PC-3 (cell line): ENCODE measurements around the gene FXYD3. TPM values are rescaled to one million over a fixed set of nuclear protein-coding genes. Genes with fewer than 3 reads are reported as not detected.

ENCODE experiments used
- ATAC-seq: fragments of 200-7000 bp; cut with Tn5 transposase; 2 replicates; pipeline ENCODE4 v1.9.1; 2020; ENCODE audit warnings: mild to moderate bottlenecking, moderate library complexity
- BruUV-seq: library from RNA; stranded (reverse); fragments of 400-500 nt; replicated peaks from 2 replicates; lab custom pipeline; 2021; lab: Mats Ljungman, UMichigan
- CTCF ChIA-PET: fragments of 300-600 bp; sonication (Branson Sonifier 250); formaldehyde crosslinking; loops from one replicate; lab custom pipeline; 2022; ENCODE audit warnings: antibody characterized with exemption; lab: Charles Lee
- POLR2A ChIA-PET: fragments of 300-600 bp; sonication (Branson Sonifier 250); formaldehyde crosslinking; loops from one replicate; lab custom pipeline; 2022; ENCODE audit warnings: antibody characterized with exemption; ENCODE audit not compliant: unreplicated experiment; lab: Charles Lee
- DNase-seq: peaks from one replicate; pipeline ENCODE4 v3.0.0-alpha.2; 2015
- H2AFZ ChIP-seq: fragments of 300-600 bp; sonication (generic); 2 replicates; pipeline ENCODE4 v1.6.0; 2016; ENCODE audit warnings: antibody characterized with exemption, low read length
- H3F3A ChIP-seq: fragments of 300-600 bp; sonication (generic); one replicate; pipeline ENCODE4 v1.6.0; 2017; ENCODE audit warnings: antibody characterized with exemption, low read length, control low read depth, mild to moderate bottlenecking; ENCODE audit not compliant: unreplicated experiment
- H3K27ac ChIP-seq: fragments of 300-600 bp; sonication (generic); 2 replicates; pipeline ENCODE4 v1.5.1; 2016; ENCODE audit warnings: mild to moderate bottlenecking, low read length
- H3K27me3 ChIP-seq: fragments of 300-600 bp; sonication (generic); 2 replicates; pipeline ENCODE4 v1.6.1; 2016; ENCODE audit warnings: low read length, mixed read lengths
- H3K36me3 ChIP-seq: fragments of 300-600 bp; sonication (generic); 2 replicates; pipeline ENCODE4 v1.6.1; 2016; ENCODE audit warnings: low read depth, mixed run types, low read length, mixed read lengths
- H3K4me1 ChIP-seq: fragments of 300-600 bp; sonication (generic); 2 replicates; pipeline ENCODE4 v1.5.1; 2016; ENCODE audit warnings: low read length; ENCODE audit not compliant: insufficient read depth
- H3K4me2 ChIP-seq: fragments of 300-600 bp; sonication (generic); 2 replicates; pipeline ENCODE4 v1.6.0; 2016; ENCODE audit warnings: low read length
- H3K4me3 ChIP-seq: fragments of 300-600 bp; sonication (generic); 2 replicates; pipeline ENCODE4 v1.5.1; 2016; ENCODE audit warnings: mild to moderate bottlenecking, low read length, mixed read lengths
- H3K79me2 ChIP-seq: fragments of 300-600 bp; sonication (generic); 2 replicates; pipeline ENCODE4 v1.6.1; 2017; ENCODE audit warnings: low read length, mixed read lengths
- H3K9ac ChIP-seq: fragments of 300-600 bp; sonication (generic); 2 replicates; pipeline ENCODE4 v1.6.0; 2016; ENCODE audit warnings: mild to moderate bottlenecking, low read length
- H3K9me2 ChIP-seq: fragments of 300-600 bp; sonication (generic); replicated peaks from 2 replicates; pipeline ENCODE4 v1.6.1; 2016; ENCODE audit warnings: mixed run types, low read length, mixed read lengths
- H3K9me3 ChIP-seq: fragments of 300-600 bp; sonication (generic); 2 replicates; pipeline ENCODE4 v1.6.1; 2016; ENCODE audit warnings: low read length, mixed read lengths
- H4K20me1 ChIP-seq: fragments of 300-600 bp; sonication (generic); 2 replicates; pipeline ENCODE4 v1.6.1; 2016; ENCODE audit warnings: low read length, mixed read lengths
- CTCF ChIP-seq: fragments of 300-600 bp; sonication (generic); conservative IDR thresholded peaks from 2 replicates; pipeline ENCODE4 v1.5.1; 2017; ENCODE audit warnings: antibody characterized with exemption, low read depth, mild to moderate bottlenecking, low read length
- EZH2 ChIP-seq: fragments of 300-600 bp; sonication (generic); IDR thresholded peaks from one replicate; pipeline ENCODE4 v1.6.1; 2017; ENCODE audit warnings: antibody characterized with exemption, mild to moderate bottlenecking, low read length; ENCODE audit not compliant: unreplicated experiment
- EZH2phosphoT487 ChIP-seq: fragments of 300-600 bp; sonication (generic); IDR thresholded peaks from 2 replicates; pipeline ENCODE4 v1.6.1; 2018; ENCODE audit warnings: mild to moderate bottlenecking, antibody characterized with exemption, low read length, borderline replicate concordance
- intact Hi-C: fragments of 100-400 bp; cut with micrococcal nuclease; formaldehyde crosslinking; loops from 2 replicates; pipeline ENCODE4 v1.9.0; 2023
- total RNA-seq: library from RNA; depleted of rRNA; stranded (reverse); fragments of >200 nt; gene quantifications from 2 replicates; pipeline ENCODE4 v1.2.3, GENCODE V29; 2014

FXYD3 gene
- total RNA-seq, 1 experiment from 2014 or later = 61.6 TPM

GRCh38 chr19:35093430-35093829 is 22.2 kb upstream of the FXYD3 start:
- DNase-seq = no peak
- ChIA-PET CTCF (no interaction called here), POLR2A (no interaction called here)
- Histone ChIP-seq H3F3A (no peaks in the 10 kb centered on the region), H3K4me2 (no peak overlapping the region), H4K20me1 (no peaks in the 10 kb centered on the region), H3K27me3 (no peaks in the 10 kb centered on the region), H3K4me3 (no peak overlapping the region), H3K79me2 (no peaks in the 10 kb centered on the region), H3K36me3 (no peaks in the 10 kb centered on the region), H3K4me1 (peaks cover 10% of the 10 kb centered on the region), H3K27ac (no peak overlapping the region), H3K9me2 (no peaks in the 10 kb centered on the region), H2AFZ (no peak overlapping the region), H3K9me3 (no peaks in the 10 kb centered on the region), H3K9ac (no peak overlapping the region)
- BruUV-seq = no TSS peak
- TF ChIP-seq EZH2phosphoT487 (no peak), CTCF (no peak), EZH2 (no peak)
- intact Hi-C loops = loop anchor here (5.0 kb wide), 1 partner anchor 36 kb away; no protein-coding TSS in a partner anchor
- ATAC-seq = no peak

GRCh38 chr19:35093941-35094647 is 21.5 kb upstream of the FXYD3 start:
- Histone ChIP-seq H3K4me1 (peaks cover 10% of the 10 kb centered on the region), H3K36me3 (no peaks in the 10 kb centered on the region), H3K9me3 (no peaks in the 10 kb centered on the region), H3K27me3 (no peaks in the 10 kb centered on the region), H3K4me3 (no peak overlapping the region), H2AFZ (no peak overlapping the region), H3K27ac (no peak overlapping the region), H4K20me1 (no peaks in the 10 kb centered on the region), H3K79me2 (no peaks in the 10 kb centered on the region), H3K9me2 (no peaks in the 10 kb centered on the region), H3K9ac (no peak overlapping the region), H3F3A (no peaks in the 10 kb centered on the region), H3K4me2 (no peak overlapping the region)
- POLR2A ChIA-PET = no interaction called here
- CTCF ChIA-PET = no interaction called here
- no peak for TF ChIP-seq EZH2
- TF ChIP-seq EZH2phosphoT487 = no peak
- TF ChIP-seq CTCF = no peak
- ATAC-seq = no peak
- DNase-seq = no peak
- intact Hi-C loops = loop anchor here (5.0 kb wide), 1 partner anchor 37 kb away; no protein-coding TSS in a partner anchor
- BruUV-seq = no TSS peak

GRCh38 chr19:35094656-35095055 is 21.0 kb upstream of the FXYD3 start:
- Histone ChIP-seq H3K4me3 (no peak overlapping the region), H4K20me1 (no peaks in the 10 kb centered on the region), H3F3A (no peaks in the 10 kb centered on the region), H3K27me3 (no peaks in the 10 kb centered on the region), H3K4me1 (peaks cover 10% of the 10 kb centered on the region), H3K36me3 (no peaks in the 10 kb centered on the region), H3K9ac (no peak overlapping the region), H2AFZ (no peak overlapping the region), H3K9me2 (no peaks in the 10 kb centered on the region), H3K79me2 (no peaks in the 10 kb centered on the region), H3K4me2 (no peak overlapping the region), H3K27ac (no peak overlapping the region), H3K9me3 (no peaks in the 10 kb centered on the region)
- intact Hi-C loops = loop anchor here (5.0 kb wide), 1 partner anchor 37 kb away; no protein-coding TSS in a partner anchor
- no peak for DNase-seq
- ATAC-seq = no peak
- POLR2A ChIA-PET = no interaction called here
- BruUV-seq = no TSS peak
- TF ChIP-seq EZH2 = no peak
- no peak for TF ChIP-seq CTCF
- no peak for TF ChIP-seq EZH2phosphoT487
- CTCF ChIA-PET = no interaction called here
